Esophagus squamous epithelium (tissue), 4 donors: ENCODE data around the gene PAPPA.

ENCODE experiments used
- CTCF ChIP-seq, 6 experiments: fragments of 450-650 bp in 4 of 6; fragments of 200-600 bp in 2 of 6; sonication (generic) in 2 of 6; IDR thresholded peaks; one replicate each; pipeline ENCODE4 v1.5.1; 2016 to 2019; ENCODE audit warnings: antibody characterized with exemption in 6 of 6, mild to moderate bottlenecking in 4 of 6, moderate library complexity in 4 of 6
- POLR2A ChIP-seq, 4 donors: fragments of 450-650 bp; IDR thresholded peaks; one replicate each; pipeline ENCODE4 v1.6.1; 2017; ENCODE audit warnings: antibody characterized with exemption in 4 of 4, mild to moderate bottlenecking in 4 of 4, moderate library complexity in 3 of 4

GRCh38 chr9:116430849-116431248, 277.3 kb downstream of the PAPPA start:
- TF ChIP-seq CTCF (IDR thresholded peaks at IDR 0.05) (no peak), POLR2A (IDR thresholded peaks at IDR 0.05) (no peak)
